ENCODE measurements around the gene CTIF.

The CTIF gene

GRCh38 chr18:48909721-48910120 is 370.9 kb downstream of the CTIF start:
- H3K27me3 ChIP-seq (replicated peaks; ENCODE audit: control insufficient read depth, insufficient read depth, low read length, poor library complexity, severe bottlenecking), result no peaks in the 10 kb centered on the region
- no peaks in the 10 kb centered on the region for H3K9me3 ChIP-seq (ENCODE audit: control insufficient read depth, low read length)
- DNase-seq, result no peak
- H3K27ac ChIP-seq (ENCODE audit: insufficient read depth, low read length, poor library complexity, severe bottlenecking), result no peak overlapping the region
- peaks cover 5% of the 10 kb centered on the region for H3K4me1 ChIP-seq (ENCODE audit: control insufficient read depth, insufficient read depth, low read length, poor library complexity, severe bottlenecking)
- no peak overlapping the region for H3K4me3 ChIP-seq (ENCODE audit: insufficient read depth, low read depth, low read length, poor library complexity, severe bottlenecking)
- no peaks in the 10 kb centered on the region for H3K36me3 ChIP-seq (ENCODE audit: control insufficient read depth, insufficient read depth, low read length)

- peaks cover 5% of the 10 kb centered on the region for H3K4me1 ChIP-seq (ENCODE audit: control insufficient read depth, insufficient read depth, low read length, poor library complexity, severe bottlenecking)
- H3K9me3 ChIP-seq (ENCODE audit: control insufficient read depth, low read length), result no peaks in the 10 kb centered on the region
- no peak overlapping the region for H3K27ac ChIP-seq (ENCODE audit: insufficient read depth, low read length, poor library complexity, severe bottlenecking)
- H3K4me3 ChIP-seq (ENCODE audit: insufficient read depth, low read depth, low read length, poor library complexity, severe bottlenecking), result no peak overlapping the region
- no peak for DNase-seq
- no peaks in the 10 kb centered on the region for H3K36me3 ChIP-seq (ENCODE audit: control insufficient read depth, insufficient read depth, low read length)
- H3K27me3 ChIP-seq (replicated peaks; ENCODE audit: control insufficient read depth, insufficient read depth, low read length, poor library complexity, severe bottlenecking), result no peaks in the 10 kb centered on the region
Observed at GRCh38 chr18:48910972-48911545, 372.2 kb downstream of the CTIF start.

Measured in effector memory CD4-positive, alpha-beta T cell (primary cell).